ENCODE data around the gene PRDM8.

The PRDM8 gene

GRCh38 chr4:80206111-80206510 lies 8.8 kb downstream of the PRDM8 start:
- no peak for DNase-seq (ENCODE audit: low read depth)
- TF ChIP-seq POLR2A (IDR thresholded peaks at IDR 0.05; ENCODE audit: extremely low read depth, insufficient read length) (no peak), MAX (IDR thresholded peaks at IDR 0.05; ENCODE audit: low read depth, low read length) (no peak), MYC (IDR thresholded peaks at IDR 0.05; ENCODE audit: low read depth, low read length) (no peak), CTCF (IDR thresholded peaks at IDR 0.05; ENCODE audit: low read depth, low read length) (no peak)
- H3K4me3 ChIP-seq (ENCODE audit: low read depth, low read length) = no peak overlapping the region

- DNase-seq (ENCODE audit: low read depth) = no peak
- TF ChIP-seq MYC (IDR thresholded peaks at IDR 0.05; ENCODE audit: low read depth, low read length) (no peak), MAX (IDR thresholded peaks at IDR 0.05; ENCODE audit: low read depth, low read length) (no peak)
- H3K4me3 ChIP-seq (ENCODE audit: low read depth, low read length) = no peak overlapping the region
Measured at GRCh38 chr4:80206521-80207171, 9.3 kb downstream of the PRDM8 start.

GRCh38 chr4:80207172-80207583 lies 9.9 kb downstream of the PRDM8 start:
- H3K4me3 ChIP-seq (ENCODE audit: low read depth, low read length) = no peak overlapping the region
- TF ChIP-seq POLR2A (IDR thresholded peaks at IDR 0.05; ENCODE audit: extremely low read depth, insufficient read length) (no peak), CTCF (IDR thresholded peaks at IDR 0.05; ENCODE audit: low read depth, low read length) (no peak), MYC (IDR thresholded peaks at IDR 0.05; ENCODE audit: low read depth, low read length) (no peak), MAX (IDR thresholded peaks at IDR 0.05; ENCODE audit: low read depth, low read length) (no peak)
- DNase-seq (ENCODE audit: low read depth) = no peak

GRCh38 chr4:80207664-80208063 lies 10.4 kb downstream of the PRDM8 start:
- no peak for DNase-seq (ENCODE audit: low read depth)
- TF ChIP-seq MAX (IDR thresholded peaks at IDR 0.05; ENCODE audit: low read depth, low read length) (no peak), POLR2A (IDR thresholded peaks at IDR 0.05; ENCODE audit: extremely low read depth, insufficient read length) (no peak), MYC (IDR thresholded peaks at IDR 0.05; ENCODE audit: low read depth, low read length) (no peak), CTCF (IDR thresholded peaks at IDR 0.05; ENCODE audit: low read depth, low read length) (no peak)
- H3K4me3 ChIP-seq (ENCODE audit: low read depth, low read length) = no peak overlapping the region

GRCh38 chr4:80208610-80209339 lies 11.5 kb downstream of the PRDM8 start:
- no peak for TF ChIP-seq MAX (IDR thresholded peaks at IDR 0.05; ENCODE audit: low read depth, low read length)
- TF ChIP-seq POLR2A (IDR thresholded peaks at IDR 0.05; ENCODE audit: extremely low read depth, insufficient read length) = no peak
- TF ChIP-seq MYC (IDR thresholded peaks at IDR 0.05; ENCODE audit: low read depth, low read length) = no peak
- TF ChIP-seq CTCF (IDR thresholded peaks at IDR 0.05; ENCODE audit: low read depth, low read length) = no peak
- H3K4me3 ChIP-seq (ENCODE audit: low read depth, low read length) = no peak overlapping the region
- DNase-seq (ENCODE audit: low read depth) = no peak

GRCh38 chr4:80209340-80209701 lies 12.0 kb downstream of the PRDM8 start:
- H3K4me3 ChIP-seq (ENCODE audit: low read depth, low read length) = no peak overlapping the region
- TF ChIP-seq MAX (IDR thresholded peaks at IDR 0.05; ENCODE audit: low read depth, low read length) = no peak
- no peak for TF ChIP-seq CTCF (IDR thresholded peaks at IDR 0.05; ENCODE audit: low read depth, low read length)
- no peak for TF ChIP-seq MYC (IDR thresholded peaks at IDR 0.05; ENCODE audit: low read depth, low read length)
- no peak for TF ChIP-seq POLR2A (IDR thresholded peaks at IDR 0.05; ENCODE audit: extremely low read depth, insufficient read length)
- DNase-seq (ENCODE audit: low read depth) = no peak

Measured in NB4 (cell line).